Measurements from ENCODE around the gene MICAL2.

DNA sequence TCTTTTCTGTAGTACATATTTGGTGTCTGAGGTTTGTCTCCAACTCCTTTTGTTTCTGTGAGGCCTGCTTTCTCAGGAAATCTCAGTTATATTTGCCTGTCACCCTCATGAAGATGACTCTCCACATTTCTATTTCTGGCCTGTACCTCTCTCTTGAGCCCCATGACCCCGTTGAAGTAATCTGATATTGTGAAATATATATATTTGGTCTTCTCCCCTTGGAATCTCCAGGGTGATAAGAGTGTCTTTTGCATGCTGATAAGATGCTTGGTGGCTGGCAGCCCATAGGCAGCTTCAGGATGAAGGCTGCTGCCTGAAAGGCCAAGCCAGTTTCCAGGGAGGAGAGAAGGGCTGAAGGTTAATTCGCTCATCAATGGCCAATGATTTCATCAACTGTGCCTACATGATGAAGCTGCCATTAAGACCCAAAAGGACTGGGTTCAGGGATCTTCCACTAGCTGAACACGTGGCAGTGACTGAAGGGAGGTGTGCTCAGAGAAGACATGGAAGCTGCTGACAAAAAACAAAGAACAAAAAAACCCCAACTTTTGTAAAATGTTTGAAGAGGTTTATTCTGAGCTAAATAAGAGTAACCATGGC, 67.4 kb downstream of the MICAL2 start:
- TF ChIP-seq, protein P1, sequence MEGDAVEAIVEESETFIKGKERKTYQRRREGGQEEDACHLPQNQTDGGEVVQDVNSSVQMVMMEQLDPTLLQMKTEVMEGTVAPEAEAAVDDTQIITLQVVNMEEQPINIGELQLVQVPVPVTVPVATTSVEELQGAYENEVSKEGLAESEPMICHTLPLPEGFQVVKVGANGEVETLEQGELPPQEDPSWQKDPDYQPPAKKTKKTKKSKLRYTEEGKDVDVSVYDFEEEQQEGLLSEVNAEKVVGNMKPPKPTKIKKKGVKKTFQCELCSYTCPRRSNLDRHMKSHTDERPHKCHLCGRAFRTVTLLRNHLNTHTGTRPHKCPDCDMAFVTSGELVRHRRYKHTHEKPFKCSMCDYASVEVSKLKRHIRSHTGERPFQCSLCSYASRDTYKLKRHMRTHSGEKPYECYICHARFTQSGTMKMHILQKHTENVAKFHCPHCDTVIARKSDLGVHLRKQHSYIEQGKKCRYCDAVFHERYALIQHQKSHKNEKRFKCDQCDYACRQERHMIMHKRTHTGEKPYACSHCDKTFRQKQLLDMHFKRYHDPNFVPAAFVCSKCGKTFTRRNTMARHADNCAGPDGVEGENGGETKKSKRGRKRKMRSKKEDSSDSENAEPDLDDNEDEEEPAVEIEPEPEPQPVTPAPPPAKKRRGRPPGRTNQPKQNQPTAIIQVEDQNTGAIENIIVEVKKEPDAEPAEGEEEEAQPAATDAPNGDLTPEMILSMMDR (IDR thresholded peaks at IDR 0.05; ENCODE audit: low read depth, low read length) = no peak
- no peak for TF ChIP-seq EZH2phosphoT487 (IDR thresholded peaks at IDR 0.05; ENCODE audit: low read depth)
